Subcutaneous abdominal adipose tissue (tissue), 5 donors: ENCODE results near the gene DTD1.

Experiments used
- H3K27ac ChIP-seq: one replicate; pipeline ENCODE4 v1.7.0; 2013; ENCODE audit warnings: low read depth, mild to moderate bottlenecking, inconsistent platforms, low read length, moderate library complexity
- H3K27me3 ChIP-seq, 5 donors: one replicate each; pipeline ENCODE4 v1.7.0; 2013; ENCODE audit warnings: low read length in 5 of 5, inconsistent platforms in 1 of 5; ENCODE audit not compliant: control insufficient read depth in 5 of 5, insufficient read depth in 4 of 5
- H3K36me3 ChIP-seq, 5 donors: one replicate each; pipeline ENCODE4 v1.7.0; 2013; ENCODE audit warnings: low read length in 5 of 5; ENCODE audit not compliant: control insufficient read depth in 5 of 5, insufficient read depth in 5 of 5
- H3K4me1 ChIP-seq, 5 donors: one replicate each; pipeline ENCODE4 v1.7.0; 2013; ENCODE audit warnings: low read length in 5 of 5, mild to moderate bottlenecking in 3 of 5, moderate library complexity in 1 of 5; ENCODE audit not compliant: control insufficient read depth in 5 of 5, insufficient read depth in 5 of 5
- H3K4me3 ChIP-seq, 5 donors: one replicate each; pipeline ENCODE4 v1.7.0; 2013; ENCODE audit warnings: low read length in 5 of 5, low read depth in 1 of 5
- H3K9ac ChIP-seq, 5 donors: one replicate each; pipeline ENCODE4 v1.7.0; 2013; ENCODE audit warnings: low read length in 5 of 5, mild to moderate bottlenecking in 4 of 5, moderate library complexity in 3 of 5
- H3K9me3 ChIP-seq, 5 donors: one replicate each; pipeline ENCODE4 v1.7.0; 2013; ENCODE audit warnings: low read length in 5 of 5; ENCODE audit not compliant: control insufficient read depth in 5 of 5
- donor health status: healthy.
- donor health status: healthy.
- donor health status: healthy.
- donor health status: healthy.
- donor health status: healthy.

DTD1 gene

GRCh38 chr20:18611492-18611891, 23.6 kb downstream of the DTD1 start:
- H3K9ac ChIP-seq = no peak overlapping the region
- H3K4me3 ChIP-seq = no peak overlapping the region
- H3K9me3 ChIP-seq = no peaks in the 10 kb centered on the region
- peaks cover 0 to 7% (median 0%) of the 10 kb centered on the region in 5 donors for H3K36me3 ChIP-seq
- peaks cover 0 to 10% (median 5%) of the 10 kb centered on the region in 5 donors for H3K4me1 ChIP-seq
- no peaks in the 10 kb centered on the region for H3K27me3 ChIP-seq
- H3K27ac ChIP-seq = no peak overlapping the region

GRCh38 chr20:18613553-18613952, 25.7 kb downstream of the DTD1 start:
- Histone ChIP-seq H3K4me1 (peaks cover 0 to 10% (median 5%) of the 10 kb centered on the region in 5 donors), H3K36me3 (peaks cover 0 to 7% (median 0%) of the 10 kb centered on the region in 5 donors), H3K9me3 (no peaks in the 10 kb centered on the region), H3K27ac (no peak overlapping the region), H3K27me3 (no peaks in the 10 kb centered on the region), H3K9ac (no peak overlapping the region), H3K4me3 (no peak overlapping the region)

- Histone ChIP-seq H3K4me1 (peaks cover 0 to 10% (median 5%) of the 10 kb centered on the region in 5 donors), H3K9me3 (no peaks in the 10 kb centered on the region), H3K36me3 (peaks cover 0 to 7% (median 0%) of the 10 kb centered on the region in 5 donors), H3K27me3 (no peaks in the 10 kb centered on the region), H3K27ac (no peak overlapping the region), H3K9ac (no peak overlapping the region), H3K4me3 (no peak overlapping the region)
These were observed 26.4 kb downstream of the DTD1 start for GRCh38 chr20:18614244-18614643.

GRCh38 chr20:18615020-18615650, 27.3 kb downstream of the DTD1 start:
- peak overlapping the region; percentile 4 for H3K27ac ChIP-seq
- no peaks in the 10 kb centered on the region for H3K9me3 ChIP-seq
- no peaks in the 10 kb centered on the region for H3K27me3 ChIP-seq
- no peak overlapping the region for H3K4me3 ChIP-seq
- H3K9ac ChIP-seq = peak overlapping the region in 1 of 5 donors; percentile 35
- peaks cover 0 to 10% (median 5%) of the 10 kb centered on the region in 5 donors for H3K4me1 ChIP-seq
- peaks cover 0 to 7% (median 0%) of the 10 kb centered on the region in 5 donors for H3K36me3 ChIP-seq

GRCh38 chr20:18621004-18621403, 33.1 kb downstream of the DTD1 start:
- Histone ChIP-seq H3K27ac (no peak overlapping the region), H3K4me1 (peaks cover 0 to 4% (median 0%) of the 10 kb centered on the region in 5 donors), H3K36me3 (peaks cover 0 to 4% (median 0%) of the 10 kb centered on the region in 5 donors), H3K4me3 (no peak overlapping the region), H3K9me3 (no peaks in the 10 kb centered on the region), H3K9ac (no peak overlapping the region), H3K27me3 (no peaks in the 10 kb centered on the region)

GRCh38 chr20:18623156-18623910, 35.5 kb downstream of the DTD1 start:
- Histone ChIP-seq H3K36me3 (peaks cover 0 to 8% (median 4%) of the 10 kb centered on the region in 5 donors), H3K9me3 (no peaks in the 10 kb centered on the region), H3K4me3 (no peak overlapping the region), H3K27ac (no peak overlapping the region), H3K4me1 (peaks cover 0 to 9% (median 0%) of the 10 kb centered on the region in 5 donors), H3K9ac (no peak overlapping the region), H3K27me3 (no peaks in the 10 kb centered on the region)

GRCh38 chr20:18624948-18625347, 37.1 kb downstream of the DTD1 start:
- Histone ChIP-seq H3K27ac (no peak overlapping the region), H3K9me3 (no peaks in the 10 kb centered on the region), H3K27me3 (no peaks in the 10 kb centered on the region), H3K9ac (no peak overlapping the region), H3K36me3 (peaks cover 0 to 11% (median 7%) of the 10 kb centered on the region in 5 donors), H3K4me3 (no peak overlapping the region), H3K4me1 (peaks cover 0 to 9% (median 0%) of the 10 kb centered on the region in 5 donors)

- Histone ChIP-seq H3K9me3 (no peaks in the 10 kb centered on the region), H3K27ac (no peak overlapping the region), H3K36me3 (peaks cover 4 to 18% (median 7%) of the 10 kb centered on the region in 5 donors), H3K4me3 (no peak overlapping the region), H3K27me3 (no peaks in the 10 kb centered on the region), H3K9ac (no peak overlapping the region), H3K4me1 (peaks cover 0 to 9% (median 0%) of the 10 kb centered on the region in 5 donors)
These were observed 38.2 kb downstream of the DTD1 start for GRCh38 chr20:18625907-18626655.

- Histone ChIP-seq H3K27me3 (no peaks in the 10 kb centered on the region), H3K9me3 (no peaks in the 10 kb centered on the region), H3K36me3 (peaks cover 4 to 19% (median 10%) of the 10 kb centered on the region in 5 donors), H3K27ac (no peak overlapping the region), H3K4me1 (peaks cover 0 to 9% (median 0%) of the 10 kb centered on the region in 5 donors), H3K9ac (no peak overlapping the region), H3K4me3 (no peak overlapping the region)
These were observed 40.6 kb downstream of the DTD1 start for GRCh38 chr20:18628330-18628920.
